ENCODE data around the gene CCL22. TPM values are rescaled to one million over a fixed set of nuclear protein-coding genes. Genes with fewer than 3 reads are reported as not detected.

Gene CCL22
- total RNA-seq, 1 donor, result not detected

GRCh38 chr16:57345666-57346204 lies 12.8 kb upstream of the CCL22 start:
- no peak for DNase-seq (ENCODE audit: low read depth in 2 of 3, low spot score in 2 of 3)

- no peak for DNase-seq (ENCODE audit: low read depth in 2 of 3, low spot score in 2 of 3)
Observed at GRCh38 chr16:57347858-57348257, 10.7 kb upstream of the CCL22 start.

- no peak for DNase-seq (ENCODE audit: low read depth in 2 of 3, low spot score in 2 of 3)
Observed at GRCh38 chr16:57348327-57348726, 10.3 kb upstream of the CCL22 start.

- DNase-seq (ENCODE audit: low read depth in 2 of 3, low spot score in 2 of 3), result peak in 2 of 3 donors; percentile 72 to 92
Observed at GRCh38 chr16:57349212-57350031, 9.2 kb upstream of the CCL22 start.

- no peak for DNase-seq (ENCODE audit: low read depth in 2 of 3, low spot score in 2 of 3)
Observed at GRCh38 chr16:57352636-57353047, 5.9 kb upstream of the CCL22 start.

- DNase-seq (ENCODE audit: low read depth in 2 of 3, low spot score in 2 of 3), result no peak
Observed at GRCh38 chr16:57354311-57354710, 4.3 kb upstream of the CCL22 start.

- DNase-seq (ENCODE audit: low read depth in 2 of 3, low spot score in 2 of 3), result no peak
Observed at GRCh38 chr16:57355898-57356414, 2.6 kb upstream of the CCL22 start.

GRCh38 chr16:57356547-57356946 lies 2.0 kb upstream of the CCL22 start:
- DNase-seq (ENCODE audit: low read depth in 2 of 3, low spot score in 2 of 3), result no peak

GRCh38 chr16:57357330-57358085 lies 1.1 kb upstream of the CCL22 start:
- DNase-seq (ENCODE audit: low read depth in 2 of 3, low spot score in 2 of 3), result no peak

GRCh38 chr16:57358086-57358420 lies 530 bp upstream of the CCL22 start:
- DNase-seq (ENCODE audit: low read depth in 2 of 3, low spot score in 2 of 3), result no peak

- no peak for DNase-seq (ENCODE audit: low read depth in 2 of 3, low spot score in 2 of 3)
Observed at GRCh38 chr16:57360321-57360935, 1.8 kb downstream of the CCL22 start.

- DNase-seq (ENCODE audit: low read depth in 2 of 3, low spot score in 2 of 3), result no peak
Observed at GRCh38 chr16:57361404-57361803, 2.8 kb downstream of the CCL22 start.

GRCh38 chr16:57364143-57364542 lies 5.6 kb downstream of the CCL22 start:
- DNase-seq (ENCODE audit: low read depth in 2 of 3, low spot score in 2 of 3), result no peak

GRCh38 chr16:57366544-57367040 lies 8.0 kb downstream of the CCL22 start:
- no peak for DNase-seq (ENCODE audit: low read depth in 2 of 3, low spot score in 2 of 3)

GRCh38 chr16:57367116-57367752 lies 8.7 kb downstream of the CCL22 start:
- DNase-seq (ENCODE audit: low read depth in 2 of 3, low spot score in 2 of 3), result no peak

GRCh38 chr16:57371494-57372371 lies 13.2 kb downstream of the CCL22 start:
- no peak for DNase-seq (ENCODE audit: low read depth in 2 of 3, low spot score in 2 of 3)

GRCh38 chr16:57372372-57373116 lies 14.0 kb downstream of the CCL22 start, which contains the start of gene CX3CL1:
TSS of gene CX3CL1 (plus strand) at chr16:57372490. CDS start at chr16:57372569, 79 bp downstream.
- no peak for DNase-seq (ENCODE audit: low read depth in 2 of 3, low spot score in 2 of 3)

GRCh38 chr16:57373117-57373947 lies 14.7 kb downstream of the CCL22 start:
- DNase-seq (ENCODE audit: low read depth in 2 of 3, low spot score in 2 of 3), result no peak
